ENCODE results near the gene TSHZ2.

TSHZ2 gene

DNA sequence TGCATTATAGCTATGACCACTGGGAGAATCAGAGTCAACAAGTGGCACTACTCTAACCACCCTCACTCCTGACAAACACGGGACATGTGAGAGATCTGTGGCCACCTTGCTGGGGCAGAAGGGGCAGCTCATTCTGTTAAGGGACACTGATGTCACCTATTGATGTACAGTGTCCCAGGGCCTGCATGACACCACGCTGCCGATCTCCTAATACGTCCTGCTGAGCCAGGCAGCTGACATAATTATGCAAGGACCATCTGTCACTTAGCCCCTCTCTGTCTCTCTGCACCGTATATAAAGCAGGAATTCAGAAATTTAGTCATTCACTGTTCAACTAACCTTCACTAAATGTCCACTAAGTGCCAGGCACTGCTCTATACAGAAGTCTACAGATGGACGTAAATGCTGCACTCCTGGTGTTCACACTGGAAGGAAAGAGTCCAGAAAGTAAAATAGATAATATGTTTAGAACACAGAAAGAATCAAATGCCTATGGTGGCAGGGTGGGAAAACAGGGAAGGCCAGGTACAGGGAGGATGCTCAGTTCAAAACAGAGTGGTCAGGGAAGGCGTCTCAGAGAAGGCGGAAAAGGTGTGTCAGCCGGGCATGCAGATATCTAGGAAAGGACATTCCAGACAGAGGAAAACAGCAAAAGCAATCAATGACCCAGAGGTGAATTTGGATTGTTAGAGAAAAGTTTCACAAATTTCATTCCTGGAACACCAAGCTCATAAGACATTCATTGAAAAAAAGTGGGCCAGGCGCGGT lies 447.7 kb downstream of the TSHZ2 start:
- no peak for DNase-seq
- Histone ChIP-seq H3K9me3 (no peaks in the 10 kb centered on the region), H3K4me1 (no peaks in the 10 kb centered on the region), H3K36me3 (no peaks in the 10 kb centered on the region), H3K4me3 (ENCODE audit: low read depth, low read length) (no peak overlapping the region), H3K27me3 (no peaks in the 10 kb centered on the region)
- TF ChIP-seq, protein P1, sequence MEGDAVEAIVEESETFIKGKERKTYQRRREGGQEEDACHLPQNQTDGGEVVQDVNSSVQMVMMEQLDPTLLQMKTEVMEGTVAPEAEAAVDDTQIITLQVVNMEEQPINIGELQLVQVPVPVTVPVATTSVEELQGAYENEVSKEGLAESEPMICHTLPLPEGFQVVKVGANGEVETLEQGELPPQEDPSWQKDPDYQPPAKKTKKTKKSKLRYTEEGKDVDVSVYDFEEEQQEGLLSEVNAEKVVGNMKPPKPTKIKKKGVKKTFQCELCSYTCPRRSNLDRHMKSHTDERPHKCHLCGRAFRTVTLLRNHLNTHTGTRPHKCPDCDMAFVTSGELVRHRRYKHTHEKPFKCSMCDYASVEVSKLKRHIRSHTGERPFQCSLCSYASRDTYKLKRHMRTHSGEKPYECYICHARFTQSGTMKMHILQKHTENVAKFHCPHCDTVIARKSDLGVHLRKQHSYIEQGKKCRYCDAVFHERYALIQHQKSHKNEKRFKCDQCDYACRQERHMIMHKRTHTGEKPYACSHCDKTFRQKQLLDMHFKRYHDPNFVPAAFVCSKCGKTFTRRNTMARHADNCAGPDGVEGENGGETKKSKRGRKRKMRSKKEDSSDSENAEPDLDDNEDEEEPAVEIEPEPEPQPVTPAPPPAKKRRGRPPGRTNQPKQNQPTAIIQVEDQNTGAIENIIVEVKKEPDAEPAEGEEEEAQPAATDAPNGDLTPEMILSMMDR (IDR thresholded peaks at IDR 0.05; ENCODE audit: low read depth, low read length): no peak

DNA sequence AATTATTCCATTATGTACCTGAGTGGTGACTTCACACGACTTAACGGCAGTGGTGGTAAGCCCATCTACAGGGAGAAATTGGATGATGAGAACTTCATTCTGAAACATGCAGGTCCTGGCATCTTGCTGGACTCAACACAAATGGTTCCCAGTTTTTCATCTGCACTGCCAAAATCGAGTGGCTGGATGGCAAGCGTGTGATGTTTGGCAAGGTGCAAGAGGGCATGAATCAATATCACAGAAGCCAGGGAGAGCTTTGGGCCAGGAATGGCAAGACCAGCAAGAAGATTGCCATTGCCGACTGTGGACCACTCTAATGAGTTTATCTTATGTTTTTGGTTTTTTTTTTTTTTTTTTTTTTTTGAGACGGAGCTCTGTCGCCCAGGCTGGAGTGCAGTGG lies 449.2 kb downstream of the TSHZ2 start:
- Histone ChIP-seq H3K36me3 (no peaks in the 10 kb centered on the region), H3K4me1 (no peaks in the 10 kb centered on the region), H3K4me3 (ENCODE audit: low read depth, low read length) (no peak overlapping the region), H3K9me3 (no peaks in the 10 kb centered on the region), H3K27me3 (no peaks in the 10 kb centered on the region)
- TF ChIP-seq, protein P1 (IDR thresholded peaks at IDR 0.05; ENCODE audit: low read depth, low read length): no peak
- DNase-seq: no peak

DNA sequence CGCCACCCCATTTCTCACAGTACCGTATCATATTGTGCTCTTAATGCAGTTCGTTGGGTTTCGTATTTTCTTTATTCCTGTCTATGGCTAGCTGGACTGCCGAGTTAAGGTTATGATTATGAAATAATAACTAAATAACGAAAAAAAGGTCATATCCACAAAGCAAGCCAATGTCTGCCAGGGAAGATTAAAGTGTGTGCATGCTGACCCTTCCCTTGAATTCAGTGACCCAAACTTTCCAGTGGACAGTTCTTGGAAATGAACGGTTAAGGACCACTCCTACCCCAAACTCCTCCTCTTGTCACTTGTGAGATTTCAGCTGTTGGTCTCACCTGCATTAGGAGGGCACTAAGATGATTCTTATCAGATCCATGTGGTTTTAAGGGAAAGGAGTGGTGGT lies 449.9 kb downstream of the TSHZ2 start:
- H3K27me3 ChIP-seq: no peaks in the 10 kb centered on the region
- TF ChIP-seq, protein P1 (IDR thresholded peaks at IDR 0.05; ENCODE audit: low read depth, low read length): no peak
- no peaks in the 10 kb centered on the region for H3K36me3 ChIP-seq
- H3K4me1 ChIP-seq: no peaks in the 10 kb centered on the region
- DNase-seq: no peak
- H3K4me3 ChIP-seq (ENCODE audit: low read depth, low read length): no peak overlapping the region
- no peaks in the 10 kb centered on the region for H3K9me3 ChIP-seq

DNA sequence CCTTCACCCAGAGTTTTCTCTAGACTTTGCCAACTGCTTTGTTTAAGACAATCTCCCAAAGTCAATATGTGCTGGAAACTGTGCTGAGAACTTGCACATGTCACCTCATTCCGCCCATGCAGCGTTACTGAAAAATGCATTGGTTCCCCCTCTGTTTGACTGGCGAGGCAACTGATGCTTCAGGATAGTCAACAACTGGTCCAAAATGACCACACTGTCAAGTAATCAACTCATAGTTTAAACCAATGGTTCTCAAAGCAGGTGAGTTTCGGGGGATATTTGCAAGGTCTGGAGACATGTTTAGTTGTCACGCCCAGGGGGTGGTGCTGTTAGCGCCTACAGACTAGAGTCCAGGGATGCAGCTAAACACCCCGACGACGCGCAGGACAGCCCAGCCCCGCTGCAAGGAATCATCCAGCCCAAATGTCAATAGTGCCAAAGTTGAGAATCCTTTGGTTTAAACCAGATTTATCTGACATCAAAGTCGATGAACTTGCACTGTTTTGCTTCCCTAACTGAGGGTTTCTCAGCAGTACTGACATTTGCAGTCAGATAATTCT lies 451.5 kb downstream of the TSHZ2 start:
- Histone ChIP-seq H3K36me3 (no peaks in the 10 kb centered on the region), H3K4me3 (ENCODE audit: low read depth, low read length) (no peak overlapping the region), H3K4me1 (no peaks in the 10 kb centered on the region), H3K9me3 (no peaks in the 10 kb centered on the region), H3K27me3 (no peaks in the 10 kb centered on the region)
- no peak for DNase-seq
- TF ChIP-seq, protein P1 (IDR thresholded peaks at IDR 0.05; ENCODE audit: low read depth, low read length): no peak

DNA sequence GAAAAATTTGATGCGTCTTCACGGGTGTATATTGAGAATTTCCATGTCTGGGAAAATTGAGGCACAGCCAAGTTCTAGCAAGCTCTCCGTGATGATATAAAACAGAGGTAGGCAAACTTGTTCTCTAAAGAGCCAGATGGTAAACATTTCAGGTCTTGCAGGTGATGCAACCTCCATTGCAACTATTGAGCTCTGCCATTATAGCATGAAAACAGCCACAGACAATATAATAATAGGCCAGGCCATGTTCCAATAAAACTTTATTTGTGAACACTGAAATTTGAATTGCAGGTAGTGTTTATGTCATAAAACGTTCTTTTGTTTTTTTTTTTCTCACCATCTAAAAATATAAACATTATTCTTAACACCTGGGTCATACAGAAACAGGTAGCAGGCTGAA lies 453.3 kb downstream of the TSHZ2 start:
- TF ChIP-seq, protein P1 (IDR thresholded peaks at IDR 0.05; ENCODE audit: low read depth, low read length): no peak

DNA sequence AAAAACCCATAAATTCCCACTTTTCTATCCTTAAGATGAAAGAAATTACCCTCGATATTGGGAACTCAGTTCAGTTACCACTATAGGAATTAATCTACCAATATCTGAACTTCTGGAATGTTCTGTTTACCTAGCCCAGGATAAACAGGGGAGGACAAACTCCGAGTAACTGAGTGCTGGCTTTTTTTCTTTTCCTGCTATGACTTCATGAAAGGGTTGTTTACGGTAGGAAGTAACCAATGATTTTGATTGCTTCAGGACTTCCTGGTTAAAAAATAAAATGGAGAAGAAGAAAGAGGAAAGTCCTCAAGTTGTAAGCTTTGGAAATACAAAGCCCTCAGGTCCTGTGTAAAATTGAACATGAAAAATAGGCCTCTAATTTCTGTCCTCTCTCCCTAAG lies 453.8 kb downstream of the TSHZ2 start:
- Histone ChIP-seq H3K36me3 (no peaks in the 10 kb centered on the region), H3K4me1 (no peaks in the 10 kb centered on the region), H3K27me3 (no peaks in the 10 kb centered on the region), H3K4me3 (ENCODE audit: low read depth, low read length) (no peak overlapping the region), H3K9me3 (no peaks in the 10 kb centered on the region)
- TF ChIP-seq, protein P1 (IDR thresholded peaks at IDR 0.05; ENCODE audit: low read depth, low read length): no peak
- no peak for DNase-seq

More for the DNA sequence above, 453.3 kb downstream of the TSHZ2 start:
- H3K4me3 ChIP-seq (ENCODE audit: low read depth, low read length): no peak overlapping the region
- H3K4me1 ChIP-seq: no peaks in the 10 kb centered on the region
- no peaks in the 10 kb centered on the region for H3K36me3 ChIP-seq
- no peaks in the 10 kb centered on the region for H3K27me3 ChIP-seq
- no peak for DNase-seq
- no peaks in the 10 kb centered on the region for H3K9me3 ChIP-seq
